Measurements from ENCODE around the gene MED13L.

MED13L gene

DNA sequence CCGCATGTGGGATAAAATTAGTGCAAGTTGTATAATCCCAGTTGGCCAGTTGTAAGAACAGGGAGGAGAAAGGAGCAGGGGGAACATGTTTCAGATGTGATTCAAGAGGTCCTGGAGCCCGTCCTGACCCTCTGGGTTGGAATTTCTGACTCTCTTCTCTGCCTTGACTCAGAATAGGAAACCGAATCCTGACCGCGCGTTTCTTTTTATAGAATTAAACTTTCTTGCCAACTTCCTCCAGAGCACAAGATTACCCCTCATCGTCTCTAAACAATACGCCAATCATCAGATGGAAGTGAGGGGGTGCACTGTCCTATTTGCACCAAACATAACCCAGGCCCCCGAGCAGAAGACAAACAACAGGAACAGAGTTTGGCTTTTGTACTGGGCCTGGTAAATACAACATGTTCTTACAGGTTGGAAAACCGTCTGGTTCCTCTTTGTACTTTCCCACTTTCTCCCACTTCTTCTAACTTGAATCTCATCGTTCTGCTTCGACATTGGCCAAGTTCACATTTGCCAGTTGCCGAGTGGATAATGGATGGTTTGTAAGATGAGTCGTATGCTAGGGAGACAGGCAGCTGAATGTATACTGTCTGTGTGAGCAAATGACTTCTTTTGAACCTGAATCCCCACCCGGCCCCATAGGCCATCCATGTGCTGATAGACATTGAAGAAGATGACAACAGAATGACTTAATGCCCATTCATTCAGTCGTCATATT lies 42.6 kb upstream of the MED13L start:
- no peak overlapping the region for H3K4me3 ChIP-seq (ENCODE audit: low read depth, low read length)
- no peak for TF ChIP-seq CTCF (IDR thresholded peaks at IDR 0.05; ENCODE audit: borderline replicate concordance, insufficient read depth, low read depth, low read length)

DNA sequence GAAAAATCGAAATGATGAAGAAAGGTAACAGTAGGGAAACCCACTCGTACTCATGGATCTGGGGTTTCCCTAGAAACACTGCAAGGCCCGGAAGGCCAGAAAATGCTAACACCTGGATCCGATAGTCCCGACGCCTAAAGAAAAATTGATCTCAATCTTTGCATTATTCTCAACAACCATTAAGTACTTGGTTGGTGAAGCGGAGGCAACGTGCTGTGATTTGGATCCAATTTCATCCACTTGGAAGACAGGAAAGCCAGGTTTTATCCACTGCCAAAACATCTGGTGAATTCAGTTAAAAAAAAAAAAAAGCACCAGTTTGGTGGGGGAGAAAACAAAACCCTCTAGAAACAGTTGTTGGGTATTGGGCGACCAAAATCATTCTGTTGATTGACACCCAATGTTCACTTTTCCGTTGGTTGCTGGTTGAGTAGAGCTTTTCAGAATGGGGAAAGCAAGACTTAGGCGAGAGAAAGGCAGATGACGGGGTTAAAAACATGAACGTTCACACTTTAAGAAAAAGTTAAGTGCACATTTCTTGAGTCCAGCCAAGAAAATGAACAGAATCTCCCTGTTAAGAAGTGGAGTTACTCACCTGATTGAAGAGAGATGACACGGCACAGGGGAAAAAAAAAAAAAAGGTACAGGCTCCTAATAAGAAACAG lies 41.9 kb upstream of the MED13L start:
- H3K4me3 ChIP-seq (ENCODE audit: low read depth, low read length) = no peak overlapping the region
- TF ChIP-seq CTCF (IDR thresholded peaks at IDR 0.05; ENCODE audit: borderline replicate concordance, insufficient read depth, low read depth, low read length) = no peak

- no peak overlapping the region for H3K4me3 ChIP-seq (ENCODE audit: low read depth, low read length)
- TF ChIP-seq CTCF (IDR thresholded peaks at IDR 0.05; ENCODE audit: borderline replicate concordance, insufficient read depth, low read depth, low read length) = no peak
These were observed 41.2 kb upstream of the MED13L start for GRCh38 chr12:116318576-116319232.

DNA sequence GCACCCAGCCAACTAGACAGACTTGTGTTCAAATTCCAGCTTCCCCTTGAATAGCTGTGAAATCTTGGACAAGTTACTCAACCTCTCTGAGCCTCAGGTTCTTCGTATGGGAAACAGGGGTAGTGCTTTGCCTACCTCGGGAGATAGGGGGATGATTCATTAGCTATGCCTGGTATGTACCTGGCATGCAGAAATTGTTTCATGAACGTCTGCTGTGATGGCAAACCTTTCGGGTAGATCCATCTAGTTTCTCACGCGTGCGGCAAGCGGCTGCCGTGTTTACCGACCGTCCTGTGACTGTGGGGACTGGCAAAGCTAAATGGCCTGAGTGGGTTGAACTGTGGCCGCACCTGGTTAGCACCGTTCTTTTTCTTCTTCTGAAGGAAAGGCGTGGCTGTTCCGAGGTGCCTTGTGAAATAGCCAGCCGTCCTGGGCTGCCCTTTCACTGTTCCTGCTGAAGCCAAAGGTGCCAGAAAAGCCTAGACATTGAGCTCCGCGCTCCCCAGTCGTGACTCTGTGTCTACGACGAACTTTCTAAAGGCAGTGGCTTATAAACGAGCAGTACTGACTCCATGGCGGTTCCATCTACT lies 40.6 kb upstream of the MED13L start:
- H3K4me3 ChIP-seq (ENCODE audit: low read depth, low read length) = no peak overlapping the region
- no peak for TF ChIP-seq CTCF (IDR thresholded peaks at IDR 0.05; ENCODE audit: borderline replicate concordance, insufficient read depth, low read depth, low read length)

DNA sequence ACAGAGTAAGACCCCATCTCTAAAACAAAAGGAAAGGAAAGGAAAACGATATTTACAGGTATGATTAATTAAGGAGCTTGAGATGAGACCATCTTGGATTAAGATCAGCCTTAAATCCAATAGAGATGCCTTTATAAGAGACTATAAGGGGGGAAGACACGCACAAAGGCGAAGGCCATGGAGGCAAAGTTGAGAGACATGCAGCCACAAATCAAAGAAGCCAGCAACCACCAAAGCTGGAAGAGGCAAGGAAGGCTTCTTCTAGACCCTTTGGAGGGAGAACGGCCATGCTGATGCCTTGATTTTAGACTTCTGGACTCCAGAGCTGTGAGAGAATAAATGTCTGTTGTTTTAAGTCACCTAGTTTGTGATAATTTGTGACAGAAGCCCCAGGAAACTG lies 39.6 kb upstream of the MED13L start:
- no peak overlapping the region for H3K4me3 ChIP-seq (ENCODE audit: low read depth, low read length)
- no peak for TF ChIP-seq CTCF (IDR thresholded peaks at IDR 0.05; ENCODE audit: borderline replicate concordance, insufficient read depth, low read depth, low read length)

DNA sequence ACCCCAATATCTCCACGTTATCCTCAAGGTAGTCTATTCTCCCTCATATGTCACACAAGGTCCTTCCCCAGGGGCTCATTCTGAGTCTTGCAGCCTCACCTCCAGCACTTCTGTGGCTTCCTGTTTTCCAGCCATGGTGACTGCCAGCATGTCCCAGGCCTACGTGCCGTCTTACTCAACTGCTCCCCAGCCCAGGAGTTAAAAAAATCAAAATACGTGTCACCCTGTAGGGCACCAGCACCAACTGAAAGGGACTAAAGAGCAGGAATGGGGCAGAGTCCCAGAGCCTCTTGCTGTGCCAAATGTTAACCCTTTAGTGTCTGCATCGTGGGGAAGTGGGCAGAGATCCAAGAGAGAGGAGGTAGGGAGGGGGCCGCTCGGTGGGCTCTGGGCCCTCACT lies 37.0 kb upstream of the MED13L start:
- H3K4me3 ChIP-seq (ENCODE audit: low read depth, low read length) = no peak overlapping the region
- no peak for TF ChIP-seq CTCF (IDR thresholded peaks at IDR 0.05; ENCODE audit: borderline replicate concordance, insufficient read depth, low read depth, low read length)
